AG04450 (cell line): ENCODE results near the gene CCDC186. TPM values are rescaled to one million over a fixed set of nuclear protein-coding genes. Genes with fewer than 3 reads are reported as not detected.

Experiments
- CTCF ChIA-PET: fragments of 300-600, 350-600 bp; formaldehyde crosslinking; extraction: SDS; loops from one replicate; lab custom pipeline; 2022; ENCODE audit warnings: antibody characterized with exemption, inconsistent platforms; lab: Charles Lee
- POLR2A ChIA-PET: fragments of 350-600 bp; formaldehyde crosslinking; extraction: SDS; loops from one replicate; lab custom pipeline; 2021; ENCODE audit warnings: antibody characterized with exemption, inconsistent platforms; lab: Yijun Ruan, JAX
- DNase-seq: peaks from one replicate; pipeline ENCODE4 v3.0.0-alpha.2; 2011; ENCODE audit warnings: low read depth, low spot score
- H3K27ac ChIP-seq: one replicate; pipeline ENCODE4 v1.5.1; 2012; ENCODE audit warnings: low read depth, low read length, control low read depth
- H3K27me3 ChIP-seq: one replicate; pipeline ENCODE4 v1.6.0; 2012; ENCODE audit warnings: low read length; ENCODE audit not compliant: control insufficient read depth, insufficient read depth
- H3K4me3 ChIP-seq: 2 replicates; pipeline ENCODE4 v1.5.1; 2011; ENCODE audit warnings: mild to moderate bottlenecking, low read depth, low read length, control low read depth
- H3K9me3 ChIP-seq: 2 replicates; pipeline ENCODE4 v1.5.1; 2012; ENCODE audit warnings: low read length; ENCODE audit not compliant: control insufficient read depth, insufficient read depth
- polyA plus RNA-seq: library from polyadenylated mRNA; depleted of rRNA; stranded (reverse); fragments of >200 nt; gene quantifications from 2 replicates; pipeline ENCODE4 v1.2.3, GENCODE V29; 2011
- TF ChIP-seq, protein P1 (sequence below): IDR thresholded peaks from 2 replicates; pipeline ENCODE4 v1.5.1; 2011; ENCODE audit warnings: low read depth, low read length, control low read depth, inconsistent platforms

Gene CCDC186
- polyA plus RNA-seq, 1 experiment = 9.6 TPM

DNA sequence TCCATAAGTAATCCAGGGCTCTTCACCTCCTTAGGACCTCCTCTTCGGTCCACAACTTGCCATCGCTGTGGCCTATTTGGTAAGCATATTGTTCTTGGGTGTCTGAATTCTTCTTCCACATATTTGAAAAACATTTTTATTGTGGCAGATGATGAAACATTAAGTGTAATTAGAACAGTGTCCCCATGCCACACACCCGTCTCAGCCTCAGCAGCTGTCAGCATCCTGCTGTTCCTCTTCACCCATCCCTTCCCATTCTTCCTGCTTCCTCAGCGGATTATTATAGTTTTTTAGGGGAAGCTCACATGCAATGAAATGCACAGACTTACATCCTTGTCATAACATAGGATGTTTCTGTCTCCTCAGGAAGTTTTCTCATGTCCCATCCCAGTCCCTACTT, 25.2 kb upstream of the CCDC186 start:
- no peaks in the 10 kb centered on the region for H3K27me3 ChIP-seq
- no peak overlapping the region for H3K27ac ChIP-seq
- TF ChIP-seq, protein P1, sequence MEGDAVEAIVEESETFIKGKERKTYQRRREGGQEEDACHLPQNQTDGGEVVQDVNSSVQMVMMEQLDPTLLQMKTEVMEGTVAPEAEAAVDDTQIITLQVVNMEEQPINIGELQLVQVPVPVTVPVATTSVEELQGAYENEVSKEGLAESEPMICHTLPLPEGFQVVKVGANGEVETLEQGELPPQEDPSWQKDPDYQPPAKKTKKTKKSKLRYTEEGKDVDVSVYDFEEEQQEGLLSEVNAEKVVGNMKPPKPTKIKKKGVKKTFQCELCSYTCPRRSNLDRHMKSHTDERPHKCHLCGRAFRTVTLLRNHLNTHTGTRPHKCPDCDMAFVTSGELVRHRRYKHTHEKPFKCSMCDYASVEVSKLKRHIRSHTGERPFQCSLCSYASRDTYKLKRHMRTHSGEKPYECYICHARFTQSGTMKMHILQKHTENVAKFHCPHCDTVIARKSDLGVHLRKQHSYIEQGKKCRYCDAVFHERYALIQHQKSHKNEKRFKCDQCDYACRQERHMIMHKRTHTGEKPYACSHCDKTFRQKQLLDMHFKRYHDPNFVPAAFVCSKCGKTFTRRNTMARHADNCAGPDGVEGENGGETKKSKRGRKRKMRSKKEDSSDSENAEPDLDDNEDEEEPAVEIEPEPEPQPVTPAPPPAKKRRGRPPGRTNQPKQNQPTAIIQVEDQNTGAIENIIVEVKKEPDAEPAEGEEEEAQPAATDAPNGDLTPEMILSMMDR = no peak
- ChIA-PET POLR2A (no interaction called here), CTCF (no interaction called here)
- H3K9me3 ChIP-seq = no peaks in the 10 kb centered on the region
- H3K4me3 ChIP-seq = no peak overlapping the region
- no peak for DNase-seq

DNA sequence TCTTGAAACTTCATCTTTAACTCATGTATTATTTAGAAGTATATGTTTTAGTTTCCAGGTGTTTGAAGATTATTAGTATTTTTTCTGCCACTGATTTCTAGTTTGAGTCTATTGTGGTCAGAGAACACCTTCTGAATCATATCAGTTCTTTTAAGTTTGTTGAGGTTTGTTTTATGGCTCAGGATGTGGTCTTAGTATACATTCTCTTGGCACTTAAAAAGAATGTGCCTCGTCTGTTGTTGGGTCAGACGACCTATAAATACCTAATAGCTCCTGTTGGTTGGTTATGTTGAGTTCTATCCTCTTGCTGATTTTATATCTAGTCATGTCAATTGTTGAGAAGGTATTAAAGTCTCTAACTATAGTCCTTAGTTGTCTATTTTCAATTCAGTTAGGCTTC, 21.1 kb upstream of the CCDC186 start:
- no peaks in the 10 kb centered on the region for H3K9me3 ChIP-seq
- no peaks in the 10 kb centered on the region for H3K27me3 ChIP-seq
- POLR2A ChIA-PET = no interaction called here
- CTCF ChIA-PET = no interaction called here
- DNase-seq = no peak
- no peak overlapping the region for H3K27ac ChIP-seq
- TF ChIP-seq, protein P1 = no peak
- no peak overlapping the region for H3K4me3 ChIP-seq

DNA sequence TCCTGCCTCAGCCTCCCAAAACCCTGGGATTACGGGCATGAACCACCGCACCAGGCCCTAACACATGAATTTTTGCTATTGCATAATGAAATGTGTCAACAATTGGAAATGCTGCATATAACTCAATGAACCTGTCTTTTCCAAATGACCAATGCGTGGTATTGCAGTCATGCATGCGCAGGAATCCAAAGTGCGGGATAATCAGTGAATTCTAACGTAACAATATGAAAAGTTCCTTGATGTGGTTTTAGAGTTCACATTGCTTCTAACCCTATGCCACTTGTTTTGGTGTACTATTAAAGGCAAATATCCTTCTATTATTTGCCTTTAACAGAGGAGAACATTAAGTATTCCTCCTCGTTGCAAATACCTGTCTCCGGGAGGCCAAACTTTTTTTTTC, 15.7 kb upstream of the CCDC186 start:
- POLR2A ChIA-PET = no interaction called here
- H3K27me3 ChIP-seq = no peaks in the 10 kb centered on the region
- CTCF ChIA-PET = no interaction called here
- TF ChIP-seq, protein P1 = no peak
- no peak overlapping the region for H3K4me3 ChIP-seq
- H3K27ac ChIP-seq = no peak overlapping the region
- no peaks in the 10 kb centered on the region for H3K9me3 ChIP-seq
- no peak for DNase-seq

DNA sequence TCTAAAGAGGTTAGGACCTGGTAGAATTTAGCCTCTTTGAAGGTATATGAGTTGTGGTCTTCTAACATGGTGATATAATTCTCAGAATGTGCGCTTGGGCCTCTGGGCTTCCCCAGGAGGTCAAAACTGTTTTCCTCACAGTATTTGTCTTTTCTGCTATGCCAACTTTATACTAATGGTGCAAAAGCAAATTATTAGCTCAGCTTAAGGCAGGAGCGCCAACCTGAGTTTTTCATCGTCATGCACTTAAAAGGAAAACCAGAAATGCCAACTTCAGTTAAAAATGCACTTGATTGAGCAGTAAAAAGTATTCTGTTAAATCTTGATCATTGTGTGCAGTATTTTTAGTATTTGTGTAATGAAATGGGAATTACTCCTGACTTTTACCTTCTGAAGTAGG, 14.9 kb upstream of the CCDC186 start:
- TF ChIP-seq, protein P1 = no peak
- Histone ChIP-seq H3K27ac (no peak overlapping the region), H3K27me3 (no peaks in the 10 kb centered on the region), H3K4me3 (no peak overlapping the region), H3K9me3 (no peaks in the 10 kb centered on the region)
- ChIA-PET POLR2A (no interaction called here), CTCF (interaction anchor here (0.5 kb wide), 1 partner anchor 218 kb away, joined by 3 read pairs; no protein-coding TSS in a partner anchor)
- no peak for DNase-seq

DNA sequence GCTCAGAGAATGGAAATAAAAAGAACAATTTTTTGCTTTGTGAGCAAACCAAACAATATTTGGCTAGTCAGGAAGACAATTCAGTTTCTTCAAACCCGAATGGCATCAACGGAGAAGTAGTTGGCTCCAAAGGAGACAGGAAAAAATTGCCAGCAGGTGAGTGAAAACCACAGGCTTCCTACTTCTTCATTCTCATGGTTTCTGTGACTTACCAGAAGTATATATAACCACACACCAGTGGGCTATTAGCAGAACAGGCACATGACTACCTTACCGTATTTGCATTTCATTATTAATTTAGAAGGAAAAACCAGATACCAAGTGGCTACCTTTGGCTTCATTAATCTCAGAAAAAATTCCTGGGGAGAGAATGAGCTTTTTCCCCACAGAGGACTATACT, 14.0 kb upstream of the CCDC186 start:
- H3K27me3 ChIP-seq = no peaks in the 10 kb centered on the region
- no peak overlapping the region for H3K27ac ChIP-seq
- TF ChIP-seq, protein P1 = no peak
- no peaks in the 10 kb centered on the region for H3K9me3 ChIP-seq
- H3K4me3 ChIP-seq = no peak overlapping the region
- ChIA-PET CTCF (no interaction called here), POLR2A (no interaction called here)
- no peak for DNase-seq
